RWPE1 (cell line): ENCODE results near the gene NFKB2.
A peak's percentile ranks its signal among the peaks of the same experiment; 100 is the strongest.

ENCODE experiments used
- CTCF ChIA-PET: fragments of 350-600 bp; sonication (Branson Sonifier 250); formaldehyde crosslinking; extraction: SDS; loops from one replicate; lab custom pipeline; 2021; lab: Yijun Ruan, JAX
- POLR2A ChIA-PET: fragments of 400-600 bp; formaldehyde crosslinking; extraction: SDS; loops from one replicate; lab custom pipeline; 2020; ENCODE audit warnings: antibody characterized with exemption; ENCODE audit not compliant: low non-redundant PET; lab: Yijun Ruan, JAX
- DNase-seq: peaks from one replicate; pipeline ENCODE4 v3.0.0; 2012; ENCODE audit warnings: low spot score
- H3K27ac ChIP-seq: fragments of 450-650 bp; 2 replicates; pipeline ENCODE4 v1.5.1; 2017
- TF ChIP-seq, protein P1 (sequence below): fragments of 450-650 bp; conservative IDR thresholded peaks from 2 replicates; pipeline ENCODE4 v1.5.1; 2017; ENCODE audit warnings: low read depth, mild to moderate bottlenecking

Gene NFKB2

DNA sequence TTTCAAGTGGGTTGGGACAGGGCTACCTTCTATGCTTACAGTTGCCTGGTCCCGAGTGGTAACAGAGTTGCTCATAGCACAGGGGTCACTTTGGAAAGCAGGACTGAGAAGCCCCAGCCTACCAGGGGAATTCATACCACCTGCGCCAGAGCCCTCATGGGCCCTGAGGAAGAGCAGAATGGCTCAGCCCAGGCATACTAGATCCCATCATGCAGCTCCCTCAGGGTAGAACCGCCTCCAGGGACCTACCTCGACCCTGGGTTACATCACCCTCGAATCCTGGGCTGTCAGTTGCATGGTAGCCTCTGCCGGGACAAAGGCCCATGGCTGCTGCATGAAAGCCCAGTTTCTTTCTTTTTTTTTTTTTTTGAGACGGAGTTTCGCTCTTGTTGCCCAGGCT lies 34.0 kb downstream of the NFKB2 start:
- no peak overlapping the region for H3K27ac ChIP-seq
- TF ChIP-seq, protein P1, sequence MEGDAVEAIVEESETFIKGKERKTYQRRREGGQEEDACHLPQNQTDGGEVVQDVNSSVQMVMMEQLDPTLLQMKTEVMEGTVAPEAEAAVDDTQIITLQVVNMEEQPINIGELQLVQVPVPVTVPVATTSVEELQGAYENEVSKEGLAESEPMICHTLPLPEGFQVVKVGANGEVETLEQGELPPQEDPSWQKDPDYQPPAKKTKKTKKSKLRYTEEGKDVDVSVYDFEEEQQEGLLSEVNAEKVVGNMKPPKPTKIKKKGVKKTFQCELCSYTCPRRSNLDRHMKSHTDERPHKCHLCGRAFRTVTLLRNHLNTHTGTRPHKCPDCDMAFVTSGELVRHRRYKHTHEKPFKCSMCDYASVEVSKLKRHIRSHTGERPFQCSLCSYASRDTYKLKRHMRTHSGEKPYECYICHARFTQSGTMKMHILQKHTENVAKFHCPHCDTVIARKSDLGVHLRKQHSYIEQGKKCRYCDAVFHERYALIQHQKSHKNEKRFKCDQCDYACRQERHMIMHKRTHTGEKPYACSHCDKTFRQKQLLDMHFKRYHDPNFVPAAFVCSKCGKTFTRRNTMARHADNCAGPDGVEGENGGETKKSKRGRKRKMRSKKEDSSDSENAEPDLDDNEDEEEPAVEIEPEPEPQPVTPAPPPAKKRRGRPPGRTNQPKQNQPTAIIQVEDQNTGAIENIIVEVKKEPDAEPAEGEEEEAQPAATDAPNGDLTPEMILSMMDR = no peak
- POLR2A ChIA-PET = interaction anchor here (0.6 to 0.7 kb wide), 3 partner anchors 31 to 307 kb away, joined by 3 to 4 read pairs (median 4); no protein-coding TSS in a partner anchor
- no peak for DNase-seq
- CTCF ChIA-PET = no interaction called here

DNA sequence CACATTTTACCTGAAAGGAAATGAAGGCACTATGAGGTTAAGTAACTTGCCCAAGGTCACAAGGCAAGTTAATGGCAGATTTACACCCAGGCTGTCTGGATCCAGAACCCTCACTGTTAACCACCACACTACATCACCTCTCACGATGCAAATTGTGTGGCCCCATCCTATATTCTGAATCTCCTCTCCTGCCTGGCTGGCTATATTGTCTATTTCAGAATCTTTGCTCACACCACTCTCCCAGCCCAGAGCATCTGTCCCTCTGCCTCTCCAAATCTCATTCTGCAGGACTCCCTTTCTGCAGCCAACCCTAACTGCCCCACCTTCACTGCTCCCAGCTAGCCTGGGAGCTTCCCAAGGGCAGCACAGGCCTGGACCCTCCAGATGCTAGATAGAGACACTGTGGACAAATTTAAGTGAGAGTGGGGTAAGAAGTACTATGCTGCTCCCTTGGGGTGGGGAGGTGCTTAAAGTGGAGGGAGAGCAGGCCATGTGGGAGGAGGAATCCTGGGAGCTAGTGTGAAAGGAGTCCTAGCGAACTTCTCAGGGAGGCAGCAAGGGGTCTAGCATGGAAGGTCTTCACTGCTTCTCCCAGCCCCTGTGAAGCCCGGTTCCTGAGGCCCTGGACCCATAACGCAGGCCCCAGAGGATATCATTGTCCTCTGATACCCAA lies 36.1 kb downstream of the NFKB2 start:
- H3K27ac ChIP-seq = peak overlapping the region; percentile 84
- peak; percentile 33 for DNase-seq
- ChIA-PET CTCF (interaction anchor here (0.7 to 1.7 kb wide), 5 partner anchors 10 to 47 kb away, joined by 3 to 8 read pairs (median 4); partner anchors contain the start of gene C10orf95), POLR2A (interaction anchor here (1.4 kb wide), 1 partner anchor 8 kb away, joined by 3 read pairs; no protein-coding TSS in a partner anchor)
- TF ChIP-seq, protein P1 = no peak

DNA sequence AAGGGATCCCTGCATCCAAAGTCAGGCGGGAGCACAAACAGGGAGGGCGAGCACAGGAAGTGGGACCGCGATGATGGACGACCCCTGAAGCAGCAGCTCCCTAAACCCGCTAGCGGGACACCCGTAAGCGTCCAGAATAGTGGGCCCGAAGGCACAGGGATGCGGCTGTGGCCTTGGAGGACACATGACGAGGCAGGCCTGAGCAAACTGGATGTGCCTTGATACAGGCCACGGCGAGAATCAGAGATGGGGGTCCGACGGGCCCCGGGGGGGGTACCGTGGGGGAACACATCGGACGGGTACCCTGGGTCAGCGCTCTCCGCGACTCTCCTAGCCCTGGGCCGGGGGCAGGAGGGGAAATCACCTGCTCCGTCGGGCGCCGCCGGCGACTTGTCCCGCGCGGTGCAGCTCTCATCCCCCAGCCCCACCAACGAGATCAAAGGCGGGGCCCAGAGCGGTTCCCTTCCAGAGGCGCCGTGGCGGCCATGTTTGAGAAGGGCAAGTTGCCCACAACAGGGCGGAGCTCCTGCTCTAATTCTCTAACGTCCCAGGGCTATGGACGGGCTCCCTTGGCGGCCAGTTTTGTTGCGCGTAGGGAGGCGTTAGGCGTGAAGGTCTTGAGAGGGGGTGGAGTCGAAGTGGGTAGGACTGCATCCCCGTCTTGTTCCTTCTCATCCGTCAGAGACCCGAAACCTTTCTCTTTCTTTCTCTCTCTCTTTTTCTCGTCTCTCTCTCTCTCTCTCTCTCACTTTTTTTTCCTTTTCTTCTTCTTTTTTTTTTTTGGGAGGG lies 36.9 kb downstream of the NFKB2 start, which contains the start of gene CUEDC2:
Gene CUEDC2 (minus strand): TSS at position 413 of the 789 bp plus-strand sequence. CDS start 7,386 bp downstream, outside the sequence.
- TF ChIP-seq, protein P1 = no peak
- ChIA-PET CTCF (interaction anchor here (0.6 to 1.7 kb wide), 9 partner anchors 9 to 377 kb away, joined by 3 to 8 read pairs (median 3); no protein-coding TSS in a partner anchor), POLR2A (interaction anchor here (0.6 to 1.4 kb wide), 4 partner anchors 9 to 18 kb away, joined by 3 to 12 read pairs (median 4); partner anchors contain the start of gene C10orf95)
- peak; percentile 95 for DNase-seq
- peak within 1 kb of the TSS; percentile 84 for H3K27ac ChIP-seq

DNA sequence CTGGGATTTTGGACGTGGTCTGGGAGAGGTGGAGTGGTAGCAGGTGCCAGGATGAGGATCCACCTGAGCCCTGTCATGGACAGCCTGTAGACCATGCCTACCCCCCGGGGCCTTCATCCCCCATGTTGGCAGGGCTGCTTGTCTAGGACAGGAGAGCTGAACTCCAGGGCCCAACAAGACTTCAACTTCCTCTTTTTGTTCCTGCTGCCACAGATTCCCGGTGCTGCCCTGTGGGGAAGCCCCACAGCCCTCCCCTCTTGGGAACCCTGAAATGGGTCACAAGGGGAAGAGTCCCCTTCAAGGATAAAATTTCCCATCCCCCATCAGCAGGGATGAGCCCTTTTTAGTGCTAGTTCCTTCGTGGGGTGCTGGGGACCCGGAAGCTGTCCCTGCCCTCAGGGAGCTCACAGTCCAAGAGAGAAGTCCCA lies 38.1 kb downstream of the NFKB2 start:
- CTCF ChIA-PET = no interaction called here
- POLR2A ChIA-PET = interaction anchor here (1.0 kb wide), 1 partner anchor 17 kb away, joined by 3 read pairs; no protein-coding TSS in a partner anchor
- no peak for DNase-seq
- no peak overlapping the region for H3K27ac ChIP-seq
- TF ChIP-seq, protein P1 = no peak

DNA sequence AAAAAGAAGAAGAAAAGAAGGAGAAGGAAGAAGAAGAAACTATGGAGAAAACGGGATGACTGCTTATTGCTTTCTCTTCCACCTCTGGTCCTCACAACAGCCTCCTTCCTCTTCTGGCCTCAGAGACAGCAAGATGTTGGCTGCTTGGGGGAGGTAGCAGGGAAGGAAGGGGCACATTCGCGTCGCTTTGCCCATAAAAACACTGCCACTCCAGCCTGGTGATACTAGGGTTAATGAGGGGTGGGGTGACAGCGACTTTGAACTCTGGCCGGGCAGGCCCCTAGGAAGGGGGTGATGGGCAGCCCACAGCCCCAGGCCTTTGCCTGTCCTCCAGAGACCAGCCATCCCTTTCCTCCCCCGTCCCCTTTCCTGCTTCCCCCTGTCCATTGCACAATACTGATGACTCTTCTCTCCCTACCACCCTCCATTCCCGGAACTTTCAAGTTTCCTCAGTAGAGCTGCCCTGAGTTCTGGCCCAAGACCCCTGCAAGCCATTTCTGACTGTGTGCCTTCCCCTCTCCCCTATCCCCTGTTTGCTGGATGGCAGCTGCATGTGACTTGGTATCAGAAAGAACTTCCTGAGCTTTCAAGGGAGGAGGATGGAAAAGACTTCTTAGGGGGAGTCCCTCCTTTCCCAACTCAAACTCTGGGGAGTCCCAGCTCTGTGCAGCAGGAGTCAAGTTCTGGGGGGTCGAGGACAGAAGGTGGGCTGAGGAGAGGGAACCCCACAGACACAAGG lies 39.1 kb downstream of the NFKB2 start:
- ChIA-PET CTCF (interaction anchor here (0.6 to 1.2 kb wide), 4 partner anchors 15 to 204 kb away, joined by 3 to 4 read pairs (median 3); no protein-coding TSS in a partner anchor), POLR2A (interaction anchor here (1.0 kb wide), 1 partner anchor 16 kb away, joined by 3 read pairs; no protein-coding TSS in a partner anchor)
- TF ChIP-seq, protein P1 = no peak
- peak overlapping the region; percentile 27; the same call in 1 of the 2 replicates for H3K27ac ChIP-seq
- no peak for DNase-seq
